ENCODE results near the gene COX7A1.

The COX7A1 gene

DNA sequence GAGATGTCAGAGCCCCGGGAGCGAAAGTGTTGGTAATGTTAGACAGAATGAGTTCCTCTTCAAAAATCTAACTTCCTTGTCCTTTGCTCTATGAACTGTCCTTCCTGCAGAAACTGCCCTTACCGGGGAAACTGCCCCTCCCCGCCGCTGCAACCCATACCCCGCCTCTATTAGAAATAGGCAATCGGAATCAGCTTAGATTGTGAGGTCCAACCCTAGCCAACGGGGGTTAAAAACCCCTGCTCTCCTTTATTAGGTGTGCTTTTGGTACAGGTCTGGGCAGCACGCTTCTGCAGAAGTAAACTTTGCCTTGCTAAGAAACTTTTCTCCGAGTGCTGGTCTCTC, 23.9 kb downstream of the COX7A1 start:
- TF ChIP-seq POLR2A (IDR thresholded peaks at IDR 0.05; ENCODE audit: low read depth, low read length), result no peak
- FAIRE-seq (no peak), DNase-seq (ENCODE audit: insufficient read length, low spot score) (no peak)

DNA sequence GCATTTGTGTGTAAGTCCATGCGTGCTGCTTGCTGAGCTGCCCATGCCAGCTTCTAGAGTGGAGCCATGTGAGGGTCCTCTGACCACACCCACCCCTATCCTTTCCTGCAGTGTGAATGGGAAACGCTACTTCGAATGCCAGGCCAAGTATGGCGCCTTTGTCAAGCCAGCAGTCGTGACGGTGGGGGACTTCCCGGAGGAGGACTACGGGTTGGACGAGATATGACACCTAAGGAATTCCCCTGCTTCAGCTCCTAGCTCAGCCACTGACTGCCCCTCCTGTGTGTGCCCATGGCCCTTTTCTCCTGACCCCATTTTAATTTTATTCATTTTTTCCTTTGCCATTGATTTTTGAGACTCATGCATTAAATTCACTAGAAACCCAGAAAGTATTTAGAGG, 26.7 kb downstream of the COX7A1 start:
- no peak for DNase-seq (ENCODE audit: insufficient read length, low spot score)
- FAIRE-seq, result no peak
- TF ChIP-seq POLR2A (IDR thresholded peaks at IDR 0.05; ENCODE audit: low read depth, low read length), result no peak

DNA sequence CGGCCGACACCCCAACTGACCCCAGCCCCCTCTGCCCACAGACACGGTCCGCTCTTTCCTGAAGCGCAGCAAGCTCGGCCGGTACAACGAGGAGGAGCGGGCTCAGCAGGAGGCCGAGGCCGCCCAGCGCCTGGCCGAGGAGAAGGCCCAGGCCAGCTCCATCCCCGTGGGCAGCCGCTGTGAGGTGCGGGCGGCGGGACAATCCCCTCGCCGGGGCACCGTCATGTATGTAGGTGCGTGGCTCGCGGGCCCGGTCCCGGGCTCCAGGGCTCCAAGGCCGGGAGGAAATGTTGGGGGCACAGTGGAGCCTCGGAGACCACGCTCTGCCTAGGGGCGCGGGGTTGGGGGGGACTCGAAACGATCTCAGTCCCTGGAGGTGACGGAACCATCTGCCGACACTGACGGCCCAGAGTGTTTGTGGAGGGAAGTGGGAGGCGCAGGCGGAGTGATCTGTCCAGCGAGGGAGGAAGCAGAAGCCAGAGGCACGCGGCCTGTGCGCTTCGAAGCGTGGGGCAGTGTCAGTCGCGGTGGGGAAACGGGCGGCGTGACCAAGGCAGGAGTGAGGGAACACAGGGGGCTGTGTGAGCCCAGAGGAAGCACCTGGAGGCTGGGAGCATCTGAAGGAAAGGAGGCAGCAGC, 30.6 kb downstream of the COX7A1 start:
- FAIRE-seq, result no peak
- no peak for TF ChIP-seq POLR2A (IDR thresholded peaks at IDR 0.05; ENCODE audit: low read depth, low read length)
- DNase-seq (ENCODE audit: insufficient read length, low spot score), result no peak

DNA sequence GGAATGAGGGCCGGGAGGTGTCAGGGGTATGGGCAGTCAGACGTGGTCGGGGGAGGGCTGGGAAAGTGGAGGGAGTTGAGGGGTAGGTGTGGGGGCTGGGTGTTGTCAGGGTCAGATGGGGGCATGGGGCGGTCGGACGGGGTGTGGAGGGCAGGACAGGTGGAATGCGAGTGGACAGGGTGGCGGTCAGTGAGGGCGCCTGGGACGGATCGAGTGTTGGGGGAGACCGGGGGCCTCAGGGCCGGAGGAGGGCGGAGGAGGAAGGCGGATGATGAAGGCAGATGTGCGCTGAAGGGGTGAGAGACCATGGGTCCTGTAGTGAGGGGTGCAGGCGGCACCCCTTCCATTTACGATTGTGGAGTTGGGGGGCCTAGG, 31.3 kb downstream of the COX7A1 start:
- DNase-seq (ENCODE audit: insufficient read length, low spot score), result no peak
- no peak for TF ChIP-seq POLR2A (IDR thresholded peaks at IDR 0.05; ENCODE audit: low read depth, low read length)
- FAIRE-seq, result no peak

DNA sequence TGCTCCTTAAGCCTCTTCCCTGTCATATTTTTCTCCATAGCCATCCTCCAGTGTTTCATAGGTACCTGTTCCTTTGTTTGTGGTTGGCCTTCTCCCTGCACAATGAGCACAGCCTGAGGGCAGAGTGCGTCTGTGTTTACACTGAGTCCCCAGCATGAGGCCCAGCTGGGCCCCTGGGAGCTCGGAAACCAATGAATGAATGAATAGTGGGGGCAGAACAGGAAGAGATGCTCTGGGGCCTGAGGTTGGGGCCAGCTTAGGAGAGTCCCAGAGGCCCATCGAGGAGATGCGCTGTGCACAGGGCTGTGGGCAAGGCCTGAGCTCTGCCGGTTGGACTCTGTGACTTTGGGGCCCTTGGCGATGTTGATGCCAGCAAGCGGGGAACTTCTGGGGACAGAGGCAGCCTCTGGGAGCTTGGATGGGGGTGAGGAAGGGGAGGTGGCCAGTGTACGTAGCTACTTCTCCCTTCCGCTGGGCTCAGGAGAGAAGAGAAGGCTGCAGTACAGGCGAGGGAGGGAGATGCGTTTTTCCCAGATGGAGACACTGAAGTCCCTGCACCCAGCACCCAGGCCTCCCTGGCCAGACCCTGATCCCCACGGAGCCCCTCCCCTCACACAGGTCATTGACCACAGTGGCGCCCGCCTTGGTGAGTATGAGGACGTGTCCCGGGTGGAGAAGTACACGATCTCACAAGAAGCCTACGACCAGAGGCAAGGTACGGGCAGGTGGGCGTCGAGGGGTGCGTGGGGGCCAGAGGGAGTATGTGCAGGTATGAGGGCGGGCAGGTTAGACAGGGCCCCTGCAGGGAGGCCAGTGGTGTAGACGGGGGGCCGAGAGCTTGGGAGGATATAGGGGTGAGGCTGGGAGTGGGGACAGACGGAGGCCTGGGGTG, 31.9 kb downstream of the COX7A1 start:
- DNase-seq (ENCODE audit: insufficient read length, low spot score) (no peak), FAIRE-seq (no peak)
- no peak for TF ChIP-seq POLR2A (IDR thresholded peaks at IDR 0.05; ENCODE audit: low read depth, low read length)

DNA sequence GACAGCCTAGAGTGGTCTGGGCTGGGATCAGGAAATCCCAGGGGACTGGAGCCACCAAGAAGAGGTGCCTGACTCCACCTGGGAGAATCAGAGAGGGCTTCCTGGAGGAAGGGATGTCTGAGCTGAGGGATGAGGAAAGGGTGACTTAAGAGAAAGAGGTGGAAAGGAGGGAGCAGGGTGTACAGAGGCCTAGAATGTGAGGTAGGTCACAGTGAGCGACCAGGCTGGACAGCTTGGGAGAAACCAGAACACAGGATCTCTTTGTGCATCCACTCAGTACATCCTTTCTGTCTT, 36.0 kb downstream of the COX7A1 start:
- DNase-seq (ENCODE audit: insufficient read length, low spot score), result no peak
- TF ChIP-seq POLR2A (IDR thresholded peaks at IDR 0.05; ENCODE audit: low read depth, low read length), result no peak
- FAIRE-seq, result no peak

DNA sequence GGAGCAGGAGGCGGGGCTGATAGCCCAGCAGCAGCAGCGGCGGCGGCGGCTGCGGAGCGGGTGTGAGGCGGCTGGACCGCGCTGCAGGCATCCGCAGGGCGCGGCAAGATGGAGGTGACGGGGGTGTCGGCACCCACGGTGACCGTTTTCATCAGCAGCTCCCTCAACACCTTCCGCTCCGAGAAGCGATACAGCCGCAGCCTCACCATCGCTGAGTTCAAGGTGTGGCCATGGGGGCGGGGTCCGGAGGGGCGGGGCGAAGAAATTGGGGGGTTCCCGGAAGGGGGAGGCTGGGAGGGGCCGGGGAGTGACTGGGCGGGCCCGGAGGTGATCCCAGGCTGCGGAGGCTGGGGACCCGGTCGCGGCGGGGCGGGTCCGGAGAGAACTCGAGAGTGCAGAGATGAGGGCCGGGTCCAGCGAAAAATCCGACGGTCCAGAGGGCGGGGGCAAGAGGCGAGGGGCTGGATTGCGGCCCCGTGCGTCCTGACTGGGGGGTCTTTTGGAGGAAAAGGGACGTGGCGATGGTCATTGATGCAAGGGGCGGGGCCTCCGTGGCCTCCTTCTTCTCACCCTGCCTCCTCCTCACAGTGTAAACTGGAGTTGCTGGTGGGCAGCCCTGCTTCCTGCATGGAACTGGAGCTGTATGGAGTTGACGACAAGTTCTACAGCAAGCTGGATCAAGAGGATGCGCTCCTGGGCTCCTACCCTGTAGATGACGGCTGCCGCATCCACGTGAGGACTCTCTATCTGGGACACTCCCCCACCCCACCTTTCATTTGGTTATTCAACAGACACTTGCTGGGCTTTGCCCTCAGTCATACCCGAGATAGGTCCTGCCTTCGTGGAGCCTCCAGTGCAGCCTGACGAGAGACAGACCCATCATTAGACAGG, 36.5 kb downstream of the COX7A1 start, which contains the start of gene TBCB:
TBCB (plus strand) TSS at position 16 of the 891 bp plus-strand sequence; CDS start at position 109, 93 bp downstream.
- FAIRE-seq, result no peak
- DNase-seq (ENCODE audit: insufficient read length, low spot score), result peak; percentile 83
- peak; percentile 77 for TF ChIP-seq POLR2A (IDR thresholded peaks at IDR 0.05; ENCODE audit: low read depth, low read length)

DNA sequence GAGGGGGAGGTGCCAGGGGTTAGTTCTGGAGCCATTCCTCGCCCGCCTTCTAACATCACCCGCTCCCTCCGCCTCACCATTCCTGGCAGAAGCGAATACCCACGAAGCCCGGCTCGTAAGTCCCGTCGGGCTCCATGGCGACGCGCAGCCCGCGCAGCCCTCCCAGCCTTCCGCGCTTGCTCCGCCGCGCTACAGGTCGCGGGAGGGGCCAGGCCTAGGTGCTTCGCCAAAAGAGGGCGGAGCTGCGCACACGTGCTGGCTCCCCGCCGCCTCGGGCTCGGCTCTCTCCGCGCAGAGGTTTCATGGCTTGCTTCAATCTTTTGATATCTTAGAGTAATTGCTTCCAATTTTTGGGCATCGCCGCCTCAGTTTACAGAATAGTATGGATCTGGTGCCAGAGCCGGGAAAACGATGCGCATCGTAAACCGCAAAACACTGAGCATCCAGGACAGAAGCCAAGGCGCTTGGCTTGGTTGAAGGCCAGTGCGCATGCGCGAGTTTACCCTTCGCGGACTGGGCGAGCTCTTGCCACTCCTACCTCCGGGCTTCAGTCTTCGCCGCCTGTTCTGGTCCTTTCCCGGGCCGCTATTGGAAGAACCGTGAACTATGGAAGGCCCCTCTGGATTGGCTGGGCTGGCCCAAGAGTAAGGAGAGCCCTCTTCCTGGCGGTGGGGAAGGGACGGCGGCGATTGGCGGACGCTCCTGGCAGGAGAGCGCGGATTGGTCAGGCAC, 37.4 kb downstream of the COX7A1 start, which contains the start of gene POLR2I:
POLR2I (minus strand) TSS at position 155 of the 732 bp plus-strand sequence; CDS start at position 136, 19 bp downstream.
- peak; percentile 41 for FAIRE-seq

DNA sequence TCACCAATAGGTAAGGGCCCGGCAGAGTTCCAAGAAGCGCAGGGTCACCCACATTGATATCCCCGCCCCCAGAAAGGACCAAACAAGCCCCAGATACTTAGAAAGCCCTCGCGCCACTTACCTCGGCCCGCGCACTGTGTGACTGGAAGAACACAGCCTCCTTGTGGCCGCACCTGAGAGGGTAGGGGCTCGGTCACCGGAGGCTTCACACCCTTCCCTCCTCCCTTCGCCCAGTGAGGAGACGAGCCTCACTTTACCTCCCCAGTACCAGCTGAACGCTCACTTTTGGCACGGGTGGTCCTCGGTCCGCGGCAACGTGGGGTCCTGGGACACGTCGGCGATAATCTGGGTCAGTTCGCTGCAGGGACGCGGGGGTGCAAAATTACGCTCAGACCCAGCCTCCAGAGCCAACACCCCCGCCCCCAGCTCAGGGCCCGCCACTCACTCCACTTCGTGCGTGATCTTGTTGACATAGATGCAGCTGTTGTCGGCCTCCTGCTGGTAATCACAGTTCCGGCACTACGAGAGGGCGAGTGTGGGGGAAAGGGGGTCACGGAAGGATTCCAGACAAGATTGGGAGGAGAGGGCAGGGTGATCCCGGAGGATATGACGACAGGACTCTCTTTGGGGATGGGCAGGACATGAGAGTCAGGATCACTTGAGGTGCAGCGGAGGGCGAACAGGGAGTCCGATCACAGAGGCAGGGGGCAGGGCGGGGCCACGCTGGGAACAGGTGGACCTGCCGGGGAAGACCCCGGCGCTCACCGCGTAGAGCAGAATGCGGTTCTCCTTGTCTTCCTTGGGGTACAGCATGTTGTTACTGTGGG, 38.1 kb downstream of the COX7A1 start:
- no peak for TF ChIP-seq POLR2A (IDR thresholded peaks at IDR 0.05; ENCODE audit: low read depth, low read length)
- DNase-seq (ENCODE audit: insufficient read length, low spot score), result no peak
- FAIRE-seq, result no peak

More for the DNA sequence above, 37.4 kb downstream of the COX7A1 start, which contains the start of gene POLR2I:
- peak; percentile 99 for DNase-seq (ENCODE audit: insufficient read length, low spot score)
- peak; percentile 72 for TF ChIP-seq POLR2A (IDR thresholded peaks at IDR 0.05; ENCODE audit: low read depth, low read length)

DNA sequence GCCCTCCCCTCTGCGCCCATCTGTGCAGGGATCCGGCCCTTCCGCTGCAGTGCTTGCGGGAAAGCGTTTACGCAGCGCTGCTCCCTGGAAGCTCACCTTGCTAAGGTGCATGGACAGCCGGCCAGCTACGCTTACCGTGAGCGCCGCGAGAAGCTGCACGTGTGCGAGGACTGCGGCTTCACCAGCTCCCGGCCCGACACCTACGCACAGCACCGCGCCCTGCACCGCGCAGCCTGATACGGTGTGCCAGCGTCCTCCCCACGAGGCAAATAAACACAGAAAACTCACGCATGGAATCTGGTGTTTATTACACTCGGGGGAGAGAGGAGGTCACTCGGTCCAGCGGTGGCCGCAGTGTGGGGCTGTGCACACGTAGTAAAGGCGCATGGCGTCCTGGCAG, 38.8 kb downstream of the COX7A1 start:
- no peak for DNase-seq (ENCODE audit: insufficient read length, low spot score)
- no peak for TF ChIP-seq POLR2A (IDR thresholded peaks at IDR 0.05; ENCODE audit: low read depth, low read length)
- no peak for FAIRE-seq

DNA sequence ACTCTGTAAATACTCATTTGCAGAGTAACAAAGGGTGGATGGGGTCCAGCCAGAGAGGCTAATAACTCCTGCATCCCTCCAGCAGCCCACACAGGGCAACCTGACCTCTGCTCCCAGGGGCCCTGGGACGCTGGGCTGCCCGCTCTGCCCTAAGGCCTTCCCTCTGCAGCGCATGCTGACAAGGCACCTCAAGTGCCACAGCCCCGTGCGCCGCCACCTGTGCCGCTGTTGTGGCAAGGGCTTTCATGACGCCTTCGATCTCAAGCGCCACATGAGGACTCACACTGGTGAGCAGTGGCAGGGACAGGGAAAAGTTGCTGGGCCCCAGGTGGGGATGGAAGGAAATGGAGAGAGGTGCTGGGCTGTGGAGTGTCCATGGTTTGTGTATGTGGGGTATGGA, 39.6 kb downstream of the COX7A1 start:
- FAIRE-seq (no peak), DNase-seq (ENCODE audit: insufficient read length, low spot score) (no peak)
- TF ChIP-seq POLR2A (IDR thresholded peaks at IDR 0.05; ENCODE audit: low read depth, low read length), result no peak

DNA sequence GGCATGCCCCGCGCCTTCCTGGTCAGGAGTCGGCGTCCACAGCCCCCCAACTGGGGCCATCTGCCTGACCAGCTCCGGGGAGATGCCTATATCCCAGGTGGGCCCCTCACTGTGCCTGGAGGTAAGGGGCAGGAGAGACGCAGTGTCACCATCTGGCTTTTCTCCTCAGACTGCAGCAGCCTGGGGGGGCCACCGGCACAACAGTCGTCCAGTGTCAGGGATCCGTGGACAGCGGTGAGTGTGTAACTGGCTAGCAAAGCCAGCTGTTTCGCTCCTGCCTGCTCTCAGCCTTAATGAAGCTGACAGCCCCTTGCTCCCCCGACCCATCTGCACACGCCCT, 41.1 kb downstream of the COX7A1 start:
- TF ChIP-seq POLR2A (IDR thresholded peaks at IDR 0.05; ENCODE audit: low read depth, low read length), result no peak
- no peak for FAIRE-seq
- DNase-seq (ENCODE audit: insufficient read length, low spot score), result no peak
